HG03097 (cell line): ENCODE data around the gene ETV6.
A peak's percentile ranks its signal among the peaks of the same experiment; 100 is the strongest.

Experiments used
- ATAC-seq: cut with Tn5 transposase; IDR thresholded peaks from one replicate; pipeline ENCODE4 v1.9.1; 2021; ENCODE audit not compliant: unreplicated experiment, low FRiP score

Gene ETV6

DNA sequence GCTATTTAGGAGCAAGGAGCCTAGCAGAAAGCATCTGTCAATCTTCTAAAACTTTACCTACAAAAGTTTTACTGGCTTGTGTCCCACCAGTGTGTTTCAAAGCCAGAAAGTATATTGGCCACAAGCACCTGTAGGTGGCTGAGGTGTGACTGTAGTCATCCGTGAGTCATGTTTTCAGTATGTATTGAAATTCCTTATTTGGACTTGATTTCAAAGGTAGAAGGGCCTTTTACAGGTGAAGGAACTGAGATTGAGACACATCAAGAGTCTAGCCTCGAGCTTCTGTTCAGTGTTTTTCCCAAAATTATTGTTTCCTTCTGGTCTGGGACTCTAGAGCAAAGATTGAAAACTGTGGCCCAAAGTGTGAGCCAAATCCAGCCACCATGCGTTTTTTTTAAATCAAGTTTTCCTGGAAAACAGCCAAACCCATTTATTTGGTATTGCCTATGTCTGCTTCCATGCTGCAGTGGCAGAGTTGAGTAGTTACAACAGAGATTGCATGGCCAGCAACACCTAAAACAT, 226.0 kb downstream of the ETV6 start:
- ATAC-seq = no peak

DNA sequence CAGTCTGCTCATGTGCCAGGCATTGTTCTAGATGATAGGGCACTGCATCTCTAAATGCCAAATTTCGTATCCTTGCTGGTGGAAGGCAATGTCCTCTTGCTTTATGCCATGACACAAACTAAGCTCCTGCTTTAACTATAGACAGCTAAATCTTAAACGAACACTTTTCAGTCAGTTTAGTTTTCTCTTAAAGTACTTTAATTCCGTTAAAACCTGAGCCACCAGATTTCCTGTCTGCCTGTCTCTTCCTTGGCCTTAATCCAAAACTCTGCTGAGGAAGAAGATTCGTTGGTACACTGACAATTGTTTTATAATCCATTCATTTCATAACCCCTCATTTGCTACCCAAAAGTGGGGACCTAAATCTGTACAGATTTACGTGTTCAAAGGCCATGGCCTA, 226.8 kb downstream of the ETV6 start:
- no peak for ATAC-seq

DNA sequence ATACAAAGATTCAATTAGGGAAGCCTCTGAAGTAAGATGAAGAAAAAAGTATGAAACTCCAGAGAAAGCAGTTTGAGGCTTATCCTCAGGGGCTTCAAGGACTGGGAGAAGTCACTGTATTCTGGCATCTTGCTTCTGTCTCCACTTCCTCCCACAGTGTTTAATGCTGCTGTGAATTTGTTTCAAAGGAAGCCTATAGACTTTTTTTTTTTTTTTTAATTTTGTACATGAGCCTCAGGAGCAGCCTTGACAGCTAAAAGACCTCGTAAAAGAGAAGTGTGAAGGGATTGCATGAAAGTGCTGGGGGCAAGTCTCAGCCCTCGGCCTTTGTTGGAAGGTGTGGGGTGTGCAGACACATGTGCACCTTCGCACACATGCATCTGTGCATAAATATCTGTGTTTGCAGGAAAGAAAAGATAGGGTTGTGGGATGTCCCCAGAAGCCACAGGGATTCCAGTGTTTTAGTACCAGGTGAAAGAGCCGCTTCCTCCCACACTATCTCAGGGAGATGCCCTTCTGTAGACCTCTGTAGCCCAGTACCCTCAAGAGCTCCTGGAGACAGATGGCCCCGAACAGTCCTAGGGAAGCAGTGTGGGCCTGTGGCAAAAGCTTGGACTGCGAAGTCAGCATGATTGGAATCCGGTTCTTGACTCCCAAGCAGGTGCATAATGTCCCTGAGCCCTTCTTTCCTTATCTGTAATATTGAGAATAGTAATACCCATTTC, 227.8 kb downstream of the ETV6 start:
- ATAC-seq = no peak

DNA sequence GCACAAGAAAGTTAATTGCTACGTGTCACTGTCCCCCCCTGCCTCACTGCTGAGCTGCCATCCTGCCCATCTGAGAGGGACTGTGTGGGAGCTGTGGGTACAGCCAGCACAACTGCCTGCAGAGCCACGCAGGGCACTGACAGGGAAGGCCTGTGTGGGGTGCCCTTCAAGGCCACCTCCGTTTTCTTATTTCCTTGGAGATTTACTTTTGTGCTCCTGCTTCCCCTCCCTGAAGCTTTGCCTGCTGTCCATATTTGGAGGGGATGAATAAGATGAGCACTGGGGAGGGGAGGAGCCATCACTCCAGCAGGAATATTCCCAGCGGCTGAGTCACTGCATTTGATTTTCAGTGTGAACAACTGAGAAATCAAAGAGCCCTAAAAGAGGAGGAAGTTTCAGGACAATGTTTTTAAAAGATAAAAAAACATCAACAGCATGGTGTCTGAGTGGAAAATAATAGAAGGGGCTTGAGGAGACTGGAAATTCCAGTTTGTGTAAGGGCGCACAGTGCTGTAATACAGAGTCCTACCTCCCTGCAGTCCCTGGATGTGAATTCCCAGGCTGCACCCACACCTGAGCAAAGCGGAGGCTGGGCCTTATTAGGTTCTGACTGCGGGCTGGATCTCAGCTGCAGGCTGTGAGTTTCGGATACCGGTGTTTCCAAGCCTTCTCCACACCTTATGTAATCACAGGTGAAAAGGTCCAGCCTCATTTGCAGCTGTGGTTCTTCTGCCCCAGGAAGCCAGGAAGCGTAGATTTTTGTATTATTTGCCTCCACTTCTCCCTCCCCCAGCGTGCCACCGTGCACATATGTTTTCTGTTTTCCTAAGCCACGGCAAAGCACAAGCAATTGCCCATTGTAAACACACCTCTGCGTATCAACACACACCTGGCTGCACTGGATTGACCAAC, 228.7 kb downstream of the ETV6 start:
- ATAC-seq = no peak

DNA sequence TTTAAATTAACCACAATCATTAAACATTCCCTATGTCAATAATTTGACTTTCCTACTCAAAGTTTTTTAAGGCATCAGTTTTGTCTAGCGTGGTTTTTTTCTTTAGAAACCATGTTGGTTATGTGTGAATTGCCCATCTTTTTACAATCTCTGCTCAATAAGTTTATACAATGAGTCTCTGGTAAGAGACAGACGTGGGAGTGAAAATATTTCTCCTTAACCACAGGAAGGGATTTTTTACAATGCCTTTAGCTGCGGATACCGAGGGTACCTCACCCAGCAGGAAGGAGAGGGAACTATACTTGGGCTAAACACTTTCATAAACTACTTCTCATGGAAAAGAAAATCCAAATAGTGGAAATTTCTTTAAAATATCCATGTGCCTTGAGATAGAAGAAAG, 229.8 kb downstream of the ETV6 start:
- no peak for ATAC-seq

DNA sequence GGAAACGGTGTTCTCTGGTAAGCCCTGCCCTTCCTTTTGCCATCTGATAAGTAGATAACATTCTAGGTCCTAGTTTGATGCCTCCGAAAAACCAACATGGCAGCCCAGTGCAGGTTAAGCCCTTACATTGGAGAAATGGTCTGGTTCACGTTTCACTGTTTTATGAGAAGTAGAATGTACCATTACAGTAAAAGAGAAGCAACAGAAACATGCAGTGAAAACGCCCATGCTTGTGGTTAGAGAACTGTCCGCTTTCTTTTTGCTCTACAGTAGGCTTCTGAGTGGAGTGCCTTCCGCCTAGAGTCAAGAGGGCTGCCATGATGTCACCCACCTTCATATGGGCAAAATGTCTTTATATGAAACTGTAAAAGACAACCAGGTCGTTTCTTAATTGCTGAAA, 230.9 kb downstream of the ETV6 start:
- no peak for ATAC-seq

DNA sequence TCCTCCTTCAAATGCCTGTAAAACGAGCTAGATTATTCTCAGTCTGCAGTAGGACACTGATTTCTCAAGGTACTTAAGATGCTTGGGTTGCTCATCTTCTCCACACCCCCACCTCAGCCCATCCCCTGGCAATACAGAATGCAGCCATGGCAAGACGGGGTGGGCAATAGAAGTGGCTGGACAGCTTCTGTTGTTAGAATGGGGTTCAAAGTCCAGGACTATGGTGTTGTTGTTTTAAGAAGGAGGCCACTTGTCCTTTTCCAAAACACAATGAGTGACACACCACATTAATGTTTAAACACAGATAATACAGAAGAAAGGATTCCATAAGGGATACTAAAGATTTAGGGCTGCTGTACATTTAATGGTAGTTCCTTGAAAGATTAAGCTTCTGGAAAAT, 232.4 kb downstream of the ETV6 start:
- ATAC-seq = no peak

DNA sequence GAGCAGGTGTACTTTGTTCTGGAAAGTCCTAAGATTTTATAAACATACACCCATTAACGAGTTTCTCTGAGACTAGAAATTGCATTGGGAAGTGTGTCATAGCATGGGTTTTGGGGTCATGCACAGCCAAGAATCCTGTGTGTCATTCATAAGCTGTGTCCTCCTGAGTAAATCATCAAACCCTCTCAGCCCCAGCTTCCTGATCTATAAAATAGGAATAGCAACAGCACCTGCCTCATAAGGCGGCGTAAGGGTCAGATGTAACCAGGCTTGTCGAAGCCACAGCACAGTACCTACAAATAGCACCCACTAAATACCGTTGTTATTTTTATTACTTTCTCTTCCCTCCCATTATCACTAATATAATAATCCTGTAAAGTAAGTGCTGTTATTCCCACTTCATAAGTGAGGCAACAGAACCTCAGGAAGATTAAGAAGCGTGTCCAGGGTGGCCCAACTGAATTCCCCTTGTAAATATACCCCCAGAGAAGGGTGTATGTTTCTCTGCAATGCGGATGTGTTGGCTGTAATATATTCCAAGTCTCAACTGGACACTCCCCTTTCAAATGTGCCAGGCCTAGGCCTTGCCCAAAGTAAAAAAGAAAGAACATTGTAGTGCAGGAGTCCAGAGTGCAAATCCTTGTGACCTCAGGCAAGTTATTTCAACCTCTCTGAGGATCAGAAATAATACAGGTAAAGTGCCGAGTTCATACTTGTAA, 233.0 kb downstream of the ETV6 start:
- ATAC-seq = no peak

DNA sequence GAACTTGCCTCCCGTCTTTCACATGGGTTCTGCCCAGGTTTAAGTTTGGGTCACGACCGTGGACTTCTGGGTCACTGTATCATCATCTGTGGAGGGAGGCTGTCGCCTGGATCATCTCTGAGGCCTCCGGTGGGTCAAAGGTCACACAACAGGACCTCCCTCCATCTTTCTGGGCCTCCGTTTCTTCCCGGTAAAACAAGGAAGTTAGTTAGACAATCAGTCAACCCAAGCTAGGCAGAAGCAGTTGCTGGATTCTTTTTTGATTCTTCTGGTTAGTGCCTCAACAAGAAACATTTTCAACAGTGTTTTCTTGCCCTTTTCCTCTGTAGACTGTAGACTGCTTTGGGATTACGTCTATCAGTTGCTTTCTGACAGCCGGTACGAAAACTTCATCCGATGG, 234.6 kb downstream of the ETV6 start:
- ATAC-seq = no peak

DNA sequence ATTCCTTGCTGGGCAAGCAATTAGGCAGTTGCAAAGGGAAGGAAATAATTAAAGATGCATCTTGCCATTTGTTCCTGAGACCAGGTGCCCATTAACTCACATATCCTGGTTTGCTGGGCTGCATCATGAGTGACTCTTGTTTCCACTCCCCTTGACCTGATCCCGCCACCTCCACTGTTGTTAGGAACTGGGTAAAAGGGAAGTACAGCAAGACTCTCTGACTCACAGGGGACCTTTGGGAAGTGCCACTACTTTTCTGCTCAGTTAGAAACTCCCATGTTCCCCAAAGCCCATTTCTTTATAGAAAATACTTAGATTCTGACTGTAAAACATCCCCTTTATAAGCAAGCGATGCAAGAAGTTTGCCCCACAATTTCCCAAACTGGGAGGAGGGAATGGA, 235.2 kb downstream of the ETV6 start:
- ATAC-seq = no peak

DNA sequence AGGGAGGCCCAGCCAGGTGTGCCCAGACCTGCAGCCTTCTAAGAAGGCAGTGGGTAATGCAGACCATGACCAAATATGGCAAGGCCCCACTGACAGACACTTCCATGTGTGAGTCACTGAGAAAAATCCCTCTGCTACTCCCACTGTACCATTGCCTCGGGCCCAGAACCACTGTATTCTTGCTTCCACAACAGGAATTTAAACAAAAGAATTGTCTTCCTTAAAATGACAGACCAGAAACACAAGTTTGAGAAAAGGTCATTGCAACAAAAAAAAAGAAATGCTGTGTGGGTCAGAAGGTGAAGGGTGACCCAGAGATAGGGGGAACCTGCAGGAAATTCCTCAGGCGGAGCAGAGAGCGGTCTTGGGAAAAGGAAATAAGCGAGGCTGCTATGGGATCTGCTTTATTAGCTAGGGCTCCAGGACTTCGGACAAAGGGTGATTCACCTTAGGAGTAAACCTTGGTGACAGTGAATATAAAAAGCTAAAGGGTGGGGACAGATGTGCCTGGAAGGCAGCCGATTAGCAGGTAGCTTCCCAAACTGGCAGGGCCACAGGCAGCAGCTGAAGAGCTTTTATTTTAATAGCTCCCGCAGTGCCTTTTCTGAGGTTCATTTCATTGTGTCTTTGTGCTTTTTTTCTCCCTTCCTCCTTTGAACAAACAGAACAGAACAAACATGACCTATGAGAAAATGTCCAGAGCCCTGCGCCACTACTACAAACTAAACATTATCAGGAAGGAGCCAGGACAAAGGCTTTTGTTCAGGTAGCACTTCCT, 236.0 kb downstream of the ETV6 start:
- ATAC-seq = no peak

DNA sequence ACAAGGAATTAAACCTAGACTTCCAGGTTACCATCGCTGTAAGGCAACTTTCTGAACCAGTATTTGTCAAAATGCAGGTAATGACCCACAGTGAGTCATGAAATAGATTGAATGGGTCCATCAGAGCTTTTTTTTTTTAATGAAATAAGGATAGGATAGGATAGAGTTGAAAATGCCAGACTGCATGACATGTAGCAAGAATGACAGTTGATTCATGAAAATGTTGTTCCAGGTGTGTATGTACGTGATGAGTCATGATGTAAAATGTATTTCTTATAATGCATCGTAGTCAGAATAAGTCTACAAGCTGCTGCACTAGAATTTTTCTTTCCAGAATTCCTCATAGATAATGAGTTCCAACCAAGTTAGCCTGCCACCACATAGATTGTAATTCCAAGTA, 236.9 kb downstream of the ETV6 start:
- no peak for ATAC-seq

DNA sequence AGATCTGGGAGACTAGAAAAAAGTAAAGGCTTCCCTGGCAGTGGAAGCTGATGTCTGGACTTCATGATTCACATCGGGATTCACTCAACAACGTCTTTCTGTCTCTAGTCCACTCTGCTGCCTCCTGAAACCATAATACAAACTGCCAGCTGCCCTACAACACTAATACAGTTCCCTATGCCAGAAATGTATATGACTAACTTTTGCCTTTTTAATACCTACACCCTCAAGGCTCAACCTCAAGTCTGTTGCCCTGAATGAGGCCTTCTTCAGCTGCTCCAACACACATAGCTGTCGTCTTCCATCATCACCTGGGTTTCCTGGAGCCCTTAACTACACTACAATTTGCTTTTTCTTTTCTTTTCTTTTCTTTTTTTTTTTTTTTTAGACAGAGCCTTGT, 238.6 kb downstream of the ETV6 start:
- no peak for ATAC-seq

DNA sequence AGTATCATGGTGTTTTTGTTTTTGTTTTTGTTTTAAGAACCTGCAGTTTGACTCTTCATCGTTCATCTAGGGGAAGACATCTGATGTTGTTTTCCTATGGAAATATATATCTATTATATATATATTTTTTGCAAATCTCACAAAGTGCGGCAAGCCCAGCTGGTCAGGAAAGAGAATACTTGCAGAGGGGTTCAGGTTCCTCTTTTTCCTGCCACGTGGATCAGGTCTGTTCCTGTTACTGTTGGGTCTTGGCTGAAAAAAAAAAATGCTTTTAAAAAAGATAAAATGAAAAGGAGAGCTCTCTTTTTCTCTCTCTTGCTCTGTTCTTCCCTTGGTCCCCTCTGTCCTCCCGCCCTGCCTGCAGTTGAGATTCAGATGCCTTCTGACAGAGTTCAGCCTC, 241.9 kb downstream of the ETV6 start:
- no peak for ATAC-seq

DNA sequence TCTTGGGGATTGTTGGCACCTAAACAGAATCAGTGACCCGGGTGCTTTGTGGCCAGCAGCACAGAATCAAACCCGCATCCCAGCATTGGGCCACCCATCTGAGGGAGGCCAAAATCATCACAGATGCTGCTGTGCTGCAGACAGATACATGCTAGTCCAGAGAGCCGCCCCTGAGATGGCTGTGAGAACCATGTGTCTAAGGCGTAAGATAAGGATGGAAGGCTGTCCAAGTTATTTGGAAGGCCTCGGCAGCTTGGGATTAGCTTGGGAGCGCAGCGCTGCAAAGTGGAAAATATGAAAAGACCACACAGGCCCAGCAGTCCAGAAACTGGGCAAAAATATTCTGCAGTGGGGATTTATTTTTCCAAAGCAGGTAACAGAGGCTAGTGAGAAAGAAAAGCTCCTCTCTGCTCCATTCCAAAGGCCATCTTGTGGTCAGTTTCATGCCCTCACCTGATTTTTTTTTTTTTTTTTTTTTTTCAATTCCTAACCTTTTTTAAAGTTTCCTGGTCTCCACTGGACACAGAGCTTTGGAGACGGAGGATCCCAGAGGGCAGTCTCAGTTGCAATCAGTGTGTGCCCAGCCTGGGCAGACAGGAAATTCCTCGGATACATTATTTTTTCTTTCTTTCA, 242.4 kb downstream of the ETV6 start:
- ATAC-seq = no peak

DNA sequence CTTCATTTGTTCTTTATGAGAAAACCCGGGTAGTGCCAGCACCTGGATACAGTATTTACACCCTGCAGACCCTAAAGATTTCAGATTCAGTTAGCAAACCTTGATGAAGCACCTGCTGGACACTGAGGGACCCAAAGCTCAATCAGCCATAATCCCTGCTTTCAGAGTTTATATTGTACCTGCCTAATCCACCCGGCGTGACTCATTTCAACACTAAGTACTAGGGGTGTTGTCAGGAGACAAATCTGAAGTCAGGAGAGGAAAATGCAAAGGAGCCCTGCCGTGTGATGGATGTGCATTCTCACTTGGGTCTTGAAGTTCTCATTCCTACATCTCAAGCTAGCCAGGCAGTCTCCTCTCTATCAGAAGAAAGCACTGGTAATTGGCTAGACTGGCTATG, 244.5 kb downstream of the ETV6 start:
- no peak for ATAC-seq

DNA sequence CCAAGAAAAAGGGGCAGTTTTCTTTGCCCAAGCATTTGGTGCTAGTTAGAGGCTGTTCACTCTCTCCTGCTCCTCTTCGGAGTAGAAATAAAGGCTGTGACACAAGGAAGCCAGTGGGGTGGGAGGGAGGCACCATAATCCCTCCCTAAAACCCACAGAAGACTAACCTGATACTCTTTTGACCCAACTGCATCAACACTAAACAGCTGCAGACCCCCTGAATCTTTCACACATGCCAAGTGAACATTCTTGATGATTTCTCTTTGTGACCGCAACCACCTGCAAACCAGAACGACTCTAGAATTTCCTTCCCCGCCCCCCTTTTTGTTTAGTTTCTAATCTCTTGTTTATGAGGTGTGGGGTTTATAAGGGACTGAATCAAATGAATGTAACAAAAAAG, 245.4 kb downstream of the ETV6 start:
- ATAC-seq = peak; percentile 62

DNA sequence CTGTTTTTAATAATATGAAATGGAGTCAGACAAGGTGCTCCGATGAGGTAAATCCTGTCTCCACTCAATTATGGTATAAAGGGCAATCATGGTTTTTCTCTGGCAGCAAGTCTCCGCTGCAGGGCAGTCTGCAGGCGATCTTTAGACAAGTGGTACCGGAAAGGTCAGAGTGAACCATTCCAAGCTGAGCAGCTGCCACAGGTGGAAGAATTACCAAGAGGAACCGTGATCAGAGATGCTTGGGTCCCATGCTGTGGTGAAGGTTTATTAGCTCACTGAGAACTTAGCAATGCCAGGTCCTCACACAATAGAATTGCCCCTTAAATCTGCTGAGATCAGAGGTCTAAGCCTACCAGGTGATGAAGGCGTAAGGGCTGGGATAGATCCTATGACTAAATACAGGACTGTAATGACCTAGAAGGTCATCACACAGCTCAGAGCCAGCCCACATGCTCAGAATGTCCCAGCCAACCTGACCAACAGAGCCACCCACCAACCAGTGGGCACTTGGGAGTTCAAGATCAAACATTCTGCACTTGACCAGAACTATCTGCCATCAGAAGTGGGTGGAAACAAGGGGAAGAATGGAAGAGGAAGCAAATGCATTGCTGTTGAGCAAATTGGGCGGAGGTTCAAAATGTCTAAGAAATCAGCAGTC, 246.1 kb downstream of the ETV6 start:
- no peak for ATAC-seq

DNA sequence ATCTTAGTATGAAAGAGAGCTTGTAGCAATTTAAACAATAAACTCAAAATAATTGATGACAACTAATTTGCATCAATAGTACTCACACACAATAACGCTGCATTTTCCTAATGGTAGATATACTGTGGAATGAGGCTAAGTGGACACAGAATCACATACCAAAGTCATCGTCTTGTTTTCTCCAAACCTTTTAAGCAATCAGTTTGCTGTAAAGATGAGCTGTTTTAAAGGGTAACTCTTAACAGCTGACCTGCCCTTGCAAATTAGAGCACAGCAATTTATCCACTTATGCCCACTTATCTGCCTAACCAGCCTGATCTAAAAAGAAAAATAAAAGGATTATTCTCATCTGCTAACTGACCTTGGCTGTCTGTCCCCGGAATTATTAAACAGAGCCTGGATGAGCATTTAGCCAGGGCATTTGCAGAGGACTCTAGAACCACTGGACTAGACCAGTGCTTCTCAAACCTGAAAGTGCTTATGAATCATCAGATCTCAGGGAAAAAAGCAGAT, 247.0 kb downstream of the ETV6 start:
- no peak for ATAC-seq
